CD8-positive, alpha-beta memory T cell (primary cell): ENCODE data around the gene TSLP. TPM values are rescaled to one million over a fixed set of nuclear protein-coding genes. Genes with fewer than 3 reads are reported as not detected.

ENCODE experiments used
- CTCF ChIA-PET: fragments of 350-600 bp; sonication (Branson Sonifier 250); formaldehyde crosslinking; loops from one replicate; lab custom pipeline; 2021; ENCODE audit warnings: antibody characterized with exemption; lab: Charles Lee
- POLR2A ChIA-PET: fragments of 350-600 bp; sonication (Branson Sonifier 250); formaldehyde crosslinking; loops from one replicate; lab custom pipeline; 2021; ENCODE audit warnings: antibody characterized with exemption; lab: Charles Lee
- DNase-seq, 5 donors: peaks; one replicate each; pipeline versions ENCODE4 v3.0.0 to v3.0.0-alpha.2; 2020 to 2022; ENCODE audit warnings: mixed read lengths in 1 of 5
- H3K27ac ChIP-seq: one replicate; pipeline ENCODE4 v1.7.0; 2013; ENCODE audit warnings: low read depth, mild to moderate bottlenecking, low read length, moderate library complexity
- H3K27me3 ChIP-seq: 2 replicates; pipeline ENCODE4 v1.7.0; 2013; ENCODE audit warnings: low read length, mild to moderate bottlenecking; ENCODE audit not compliant: insufficient read depth, poor library complexity, severe bottlenecking
- H3K36me3 ChIP-seq: 2 replicates; pipeline ENCODE4 v1.7.0; 2013; ENCODE audit warnings: mild to moderate bottlenecking, low read length, moderate library complexity; ENCODE audit not compliant: insufficient read depth
- H3K4me1 ChIP-seq: 2 replicates; pipeline ENCODE4 v1.7.0; 2013; ENCODE audit warnings: mild to moderate bottlenecking, low read length, moderate library complexity; ENCODE audit not compliant: insufficient read depth
- H3K4me3 ChIP-seq: 2 replicates; pipeline ENCODE4 v1.7.0; 2013; ENCODE audit warnings: mild to moderate bottlenecking, low read length
- H3K9me3 ChIP-seq: 2 replicates; pipeline ENCODE4 v1.7.0; 2013; ENCODE audit warnings: mild to moderate bottlenecking, low read length
- H3K27ac Mint-ChIP-seq, 8 donors: one replicate each; pipeline ENCODE4 v1.8.0; 2020 to 2021; ENCODE audit warnings: mixed read lengths in 8 of 8, mild to moderate bottlenecking in 6 of 8, inconsistent platforms in 3 of 8, moderate library complexity in 3 of 8
- H3K27me3 Mint-ChIP-seq, 2 donors: one replicate each; pipeline ENCODE4 v1.8.0; 2020 to 2021; ENCODE audit warnings: mixed read lengths in 2 of 2, mild to moderate bottlenecking in 1 of 2, moderate library complexity in 1 of 2
- H3K36me3 Mint-ChIP-seq, 3 donors: one replicate each; pipeline ENCODE4 v1.8.0; 2020 to 2021; ENCODE audit warnings: mixed read lengths in 3 of 3, inconsistent platforms in 1 of 3, mild to moderate bottlenecking in 1 of 3
- H3K4me1 Mint-ChIP-seq, 3 donors: one replicate each; pipeline ENCODE4 v1.8.0; 2020 to 2021; ENCODE audit warnings: mixed read lengths in 3 of 3, inconsistent platforms in 1 of 3, mild to moderate bottlenecking in 1 of 3
- H3K4me3 Mint-ChIP-seq, 7 donors: one replicate each; pipeline ENCODE4 v1.8.0; 2020 to 2021; ENCODE audit warnings: mixed read lengths in 7 of 7, mild to moderate bottlenecking in 6 of 7, moderate library complexity in 4 of 7, inconsistent platforms in 2 of 7
- H3K9me3 Mint-ChIP-seq, 5 donors: one replicate each; pipeline ENCODE4 v1.8.0; 2020 to 2022; ENCODE audit warnings: mixed read lengths in 5 of 5, mild to moderate bottlenecking in 3 of 5, moderate library complexity in 2 of 5, inconsistent platforms in 1 of 5
- polyA plus RNA-seq: library from polyadenylated mRNA; unstranded; fragments of 300-500 nt; fragmentation: Illumina TruSeq; gene quantifications from one replicate; pipeline ENCODE4 v1.2.3, GENCODE V29; 2021
- total RNA-seq, 2 experiments: library from RNA; stranded (reverse); gene quantifications; one replicate each; pipeline ENCODE4 v1.2.3, GENCODE V29; 2021

The TSLP gene
- total RNA-seq (under 1 TPM; 0.40 to 0.63 TPM), polyA plus RNA-seq (0.10 TPM)

- peak within 1 kb of the TSS in 1 of 8 donors; percentile 32 for H3K27ac Mint-ChIP-seq
- no peaks in the 10 kb centered on the region for H3K9me3 Mint-ChIP-seq
- peaks cover 0 to 3% (median 0%) of the 10 kb centered on the region in 3 donors for H3K36me3 Mint-ChIP-seq
- H3K4me1 ChIP-seq: peaks cover 18% of the 10 kb centered on the region
- peaks cover 56% of the 10 kb centered on the region for H3K27me3 ChIP-seq
- no peak within 1 kb of the TSS for H3K27ac ChIP-seq
- ChIA-PET POLR2A (no interaction called here), CTCF (interaction anchor here (1.4 kb wide), 1 partner anchor 19 kb away, joined by 3 read pairs; no protein-coding TSS in a partner anchor)
- no peaks in the 10 kb centered on the region for H3K9me3 ChIP-seq
- H3K4me3 Mint-ChIP-seq: peak within 1 kb of the TSS; percentile 62 to 93 (median 87)
- H3K4me1 Mint-ChIP-seq: peaks cover 23 to 45% (median 40%) of the 10 kb centered on the region in 3 donors
- DNase-seq: no peak
- H3K36me3 ChIP-seq: no peaks in the 10 kb centered on the region
- no peak within 1 kb of the TSS for H3K4me3 ChIP-seq
- peaks cover 66 to 84% of the 10 kb centered on the region in 2 donors for H3K27me3 Mint-ChIP-seq
Observed at GRCh38 chr5:111071413-111071812, at the start of gene TSLP. TSS of gene TSLP (plus strand) at chr5:111071713. CDS start at chr5:111071891, 178 bp downstream.

- H3K27me3 ChIP-seq: no peaks in the 10 kb centered on the region
- CTCF ChIA-PET: no interaction called here
- Mint-ChIP-seq H3K27ac (no peak overlapping the region), H3K9me3 (no peaks in the 10 kb centered on the region), H3K36me3 (peaks cover 0 to 2% (median 0%) of the 10 kb centered on the region in 3 donors), H3K4me3 (no peak overlapping the region), H3K4me1 (no peaks in the 10 kb centered on the region), H3K27me3 (peaks cover 2 to 4% of the 10 kb centered on the region in 2 donors)
- H3K4me1 ChIP-seq: no peaks in the 10 kb centered on the region
- no peak overlapping the region for H3K4me3 ChIP-seq
- no peaks in the 10 kb centered on the region for H3K9me3 ChIP-seq
- no peaks in the 10 kb centered on the region for H3K36me3 ChIP-seq
- DNase-seq: no peak
- POLR2A ChIA-PET: no interaction called here
- H3K27ac ChIP-seq: no peak overlapping the region
Observed at GRCh38 chr5:111022301-111022700, 49.2 kb upstream of the TSLP start.

- Mint-ChIP-seq H3K9me3 (peaks cover 0 to 5% (median 2%) of the 10 kb centered on the region in 5 donors), H3K27ac (no peak overlapping the region), H3K36me3 (no peaks in the 10 kb centered on the region), H3K4me1 (no peaks in the 10 kb centered on the region), H3K27me3 (peaks cover 5 to 15% of the 10 kb centered on the region in 2 donors), H3K4me3 (no peak overlapping the region)
- Histone ChIP-seq H3K9me3 (no peaks in the 10 kb centered on the region), H3K27me3 (no peaks in the 10 kb centered on the region), H3K4me3 (no peak overlapping the region), H3K4me1 (no peaks in the 10 kb centered on the region), H3K27ac (no peak overlapping the region), H3K36me3 (no peaks in the 10 kb centered on the region)
- CTCF ChIA-PET: no interaction called here
- DNase-seq: no peak
- POLR2A ChIA-PET: no interaction called here
Observed at GRCh38 chr5:111028865-111029264, 42.6 kb upstream of the TSLP start.

- Mint-ChIP-seq H3K4me3 (no peak overlapping the region), H3K9me3 (peaks cover 0 to 3% (median 0%) of the 10 kb centered on the region in 5 donors), H3K27me3 (peaks cover 0 to 1% of the 10 kb centered on the region in 2 donors), H3K36me3 (no peaks in the 10 kb centered on the region), H3K4me1 (no peaks in the 10 kb centered on the region), H3K27ac (peak overlapping the region in 1 of 8 donors; percentile 73)
- Histone ChIP-seq H3K4me3 (no peak overlapping the region), H3K9me3 (no peaks in the 10 kb centered on the region), H3K27me3 (no peaks in the 10 kb centered on the region), H3K27ac (no peak overlapping the region), H3K4me1 (no peaks in the 10 kb centered on the region), H3K36me3 (no peaks in the 10 kb centered on the region)
- no peak for DNase-seq
- POLR2A ChIA-PET: no interaction called here
- CTCF ChIA-PET: no interaction called here
Observed at GRCh38 chr5:111043712-111044506, 27.6 kb upstream of the TSLP start.

GRCh38 chr5:111058064-111058463 lies 13.4 kb upstream of the TSLP start:
- no peak overlapping the region for H3K27ac Mint-ChIP-seq
- Histone ChIP-seq H3K4me1 (no peaks in the 10 kb centered on the region), H3K4me3 (no peak overlapping the region), H3K9me3 (no peaks in the 10 kb centered on the region), H3K36me3 (no peaks in the 10 kb centered on the region), H3K27me3 (peaks cover 6% of the 10 kb centered on the region), H3K27ac (no peak overlapping the region)
- H3K27me3 Mint-ChIP-seq: peaks cover 35 to 56% of the 10 kb centered on the region in 2 donors
- H3K4me3 Mint-ChIP-seq: no peak overlapping the region
- no peak for DNase-seq
- POLR2A ChIA-PET: no interaction called here
- H3K9me3 Mint-ChIP-seq: peaks cover 4 to 11% (median 5%) of the 10 kb centered on the region in 5 donors
- CTCF ChIA-PET: no interaction called here
- no peaks in the 10 kb centered on the region for H3K4me1 Mint-ChIP-seq
- H3K36me3 Mint-ChIP-seq: peaks cover 0 to 6% (median 0%) of the 10 kb centered on the region in 3 donors

- no peak for DNase-seq
- peaks cover 2 to 11% (median 5%) of the 10 kb centered on the region in 5 donors for H3K9me3 Mint-ChIP-seq
Observed at GRCh38 chr5:111060169-111060568, 11.3 kb upstream of the TSLP start.

GRCh38 chr5:111061618-111062017 lies 9.9 kb upstream of the TSLP start:
- Mint-ChIP-seq H3K27ac (no peak overlapping the region), H3K27me3 (peaks cover 34 to 56% of the 10 kb centered on the region in 2 donors), H3K9me3 (peaks cover 2 to 11% (median 5%) of the 10 kb centered on the region in 5 donors), H3K4me1 (no peaks in the 10 kb centered on the region), H3K36me3 (peaks cover 0 to 6% (median 0%) of the 10 kb centered on the region in 3 donors), H3K4me3 (no peak overlapping the region)
- no peak overlapping the region for H3K4me3 ChIP-seq
- H3K27me3 ChIP-seq: peaks cover 12% of the 10 kb centered on the region
- no peak for DNase-seq
- H3K4me1 ChIP-seq: no peaks in the 10 kb centered on the region
- H3K36me3 ChIP-seq: no peaks in the 10 kb centered on the region
- no peak overlapping the region for H3K27ac ChIP-seq
- H3K9me3 ChIP-seq: no peaks in the 10 kb centered on the region
- ChIA-PET CTCF (no interaction called here), POLR2A (no interaction called here)

More at GRCh38 chr5:111060169-111060568, 11.3 kb upstream of the TSLP start:
- Mint-ChIP-seq H3K36me3 (peaks cover 0 to 6% (median 0%) of the 10 kb centered on the region in 3 donors), H3K4me1 (no peaks in the 10 kb centered on the region), H3K27me3 (peaks cover 32 to 53% of the 10 kb centered on the region in 2 donors), H3K4me3 (no peak overlapping the region), H3K27ac (no peak overlapping the region)
- ChIA-PET POLR2A (no interaction called here), CTCF (no interaction called here)
- Histone ChIP-seq H3K27ac (no peak overlapping the region), H3K9me3 (no peaks in the 10 kb centered on the region), H3K36me3 (no peaks in the 10 kb centered on the region), H3K4me1 (no peaks in the 10 kb centered on the region), H3K4me3 (no peak overlapping the region), H3K27me3 (peaks cover 6% of the 10 kb centered on the region)

GRCh38 chr5:111063709-111064322 lies 7.7 kb upstream of the TSLP start:
- Histone ChIP-seq H3K27me3 (peaks cover 13% of the 10 kb centered on the region), H3K4me3 (no peak overlapping the region), H3K27ac (no peak overlapping the region), H3K4me1 (no peaks in the 10 kb centered on the region), H3K9me3 (no peaks in the 10 kb centered on the region), H3K36me3 (no peaks in the 10 kb centered on the region)
- ChIA-PET POLR2A (no interaction called here), CTCF (no interaction called here)
- Mint-ChIP-seq H3K27ac (no peak overlapping the region), H3K27me3 (peaks cover 30 to 58% of the 10 kb centered on the region in 2 donors), H3K4me3 (no peak overlapping the region), H3K36me3 (peaks cover 0 to 2% (median 0%) of the 10 kb centered on the region in 3 donors), H3K4me1 (no peaks in the 10 kb centered on the region), H3K9me3 (peaks cover 2 to 10% (median 5%) of the 10 kb centered on the region in 5 donors)
- DNase-seq: no peak
